Spleen (tissue), 11 donors: ENCODE results near the gene ESYT2. TPM values are rescaled to one million over a fixed set of nuclear protein-coding genes. Genes with fewer than 3 reads are reported as not detected.

Experiments
- DNase-seq: peaks from one replicate; pipeline ENCODE4 v3.0.0-alpha.2; 2020
- H3K27ac ChIP-seq, 8 donors: fragments of 200-600 bp; sonication (generic) in 7 of 8; 1 replicate in 4 of 8; 2 replicates in 4 of 8; pipeline versions ENCODE4 v1.5.0 to v1.8.0; 2016 to 2021; ENCODE audit warnings: inconsistent platforms in 4 of 8, mild to moderate bottlenecking in 4 of 8, moderate library complexity in 1 of 8
- H3K27me3 ChIP-seq, 7 donors: fragments of 200-600 bp; sonication (generic) in 6 of 7; replicated peaks in 1 of 7; 1 replicate in 4 of 7; 2 replicates in 3 of 7; pipeline versions ENCODE4 v1.5.0 to v1.8.0; 2016 to 2021; ENCODE audit warnings: inconsistent platforms in 3 of 7, mild to moderate bottlenecking in 1 of 7
- H3K36me3 ChIP-seq, 6 donors: fragments of 200-600 bp; sonication (generic) in 5 of 6; 1 replicate in 4 of 6; 2 replicates in 2 of 6; pipeline versions ENCODE4 v1.5.0 to v1.8.0; 2016 to 2021; ENCODE audit warnings: inconsistent platforms in 2 of 6
- H3K4me1 ChIP-seq, 6 donors: fragments of 200-600 bp; sonication (generic) in 5 of 6; 1 replicate in 3 of 6; 2 replicates in 3 of 6; pipeline versions ENCODE4 v1.5.0 to v1.8.0; 2016 to 2021; ENCODE audit warnings: inconsistent platforms in 3 of 6
- H3K4me3 ChIP-seq, 8 donors: fragments of 200-600 bp; sonication (generic) in 7 of 8; 1 replicate in 4 of 8; 2 replicates in 4 of 8; pipeline versions ENCODE4 v1.5.0 to v1.8.0; 2016 to 2021; ENCODE audit warnings: inconsistent platforms in 4 of 8, mild to moderate bottlenecking in 4 of 8, moderate library complexity in 2 of 8
- H3K9me3 ChIP-seq, 8 donors: fragments of 200-600 bp; sonication (generic) in 7 of 8; 1 replicate in 4 of 8; 2 replicates in 4 of 8; pipeline versions ENCODE4 v1.5.0 to v1.8.0; 2016 to 2021; ENCODE audit warnings: inconsistent platforms in 4 of 8
- POLR2A ChIP-seq, 3 donors: fragments of 450-650 bp; IDR thresholded peaks; one replicate each; pipeline ENCODE4 v1.5.1; 2017; ENCODE audit warnings: antibody characterized with exemption in 3 of 3, mild to moderate bottlenecking in 1 of 3
- POLR2AphosphoS5 ChIP-seq, 3 donors: sonication (generic); formaldehyde crosslinking; IDR thresholded peaks; one replicate each; pipeline ENCODE4 v1.5.1; 2017; ENCODE audit warnings: antibody characterized with exemption in 3 of 3
- WGBS, 5 donors: extraction: QIAGEN DNeasy Blood & Tissue Kit in 3 of 5; methylation state at CpG; one replicate each; pipeline versions ENCODE4 v1.1.5 to v1.1.7; 2013 to 2018; 5-methylcytosine and 5-hydroxymethylcytosine counted together
- intact Hi-C: fragments of 100-400 bp; cut with DNase I; formaldehyde crosslinking; loops from one replicate; pipeline ENCODE4 v1.15.0; 2023; ENCODE audit warnings: low total_unique reads
- polyA plus RNA-seq, 3 donors: library from polyadenylated mRNA; stranded (reverse); fragments of 200-250 nt; gene quantifications; one replicate each; pipeline ENCODE4 v1.2.1, GENCODE V29; 2013
- total RNA-seq, 7 donors: library from RNA; depleted of rRNA in 3 of 7; stranded (reverse); fragments of >200 nt in 3 of 7; fragmentation: NEBNext Ultra II Directional in 4 of 7; extraction: Animal tissue kit (Norgen Biotek cat#: 25700) in 4 of 7; gene quantifications; one replicate each; pipeline versions ENCODE4 v1.1.0 to v1.2.1, GENCODE V29; 2016 to 2021
- TF ChIP-seq, protein P1 (sequence below), 11 experiments: fragments of 200-600 bp in 7 of 11; fragments of 450-650 bp in 4 of 11; sonication (generic) in 4 of 11; IDR thresholded peaks in 8 of 11; conservative IDR thresholded peaks in 3 of 11; 1 replicate in 7 of 11; 2 replicates in 4 of 11; pipeline versions ENCODE4 v1.4.0 to v1.8.0; 2016 to 2021; ENCODE audit warnings: antibody characterized with exemption in 11 of 11, inconsistent platforms in 4 of 11, mild to moderate bottlenecking in 1 of 11
- donor health status: healthy with polysubstance abuse.
- donor health status: DM: no; HTN: no; CAD: no; lungs with moderate emphysema.
- donor health status: DM: no; HTN: no; CAD: no.
- donor health status: Bipolar disorder and iron deficiency.
- donor health status: healthy.
- donor health status: DM: no; HTN: no; CAD: no.
- donor health status: DM: yes; HTN: yes; CAD: no.

The ESYT2 gene
- total and polyA plus RNA-seq, 10 donors, result 6.6 to 61.0 (median 45.9) TPM

- H3K4me1 ChIP-seq, result no peaks in the 10 kb centered on the region
- DNase-seq, result no peak
- intact Hi-C loops, result no loop called here
- no peaks in the 10 kb centered on the region for H3K27me3 ChIP-seq
- TF ChIP-seq POLR2AphosphoS5 (IDR thresholded peaks at IDR 0.05) (no peak), POLR2A (IDR thresholded peaks at IDR 0.05) (no peak)
- TF ChIP-seq, protein P1, sequence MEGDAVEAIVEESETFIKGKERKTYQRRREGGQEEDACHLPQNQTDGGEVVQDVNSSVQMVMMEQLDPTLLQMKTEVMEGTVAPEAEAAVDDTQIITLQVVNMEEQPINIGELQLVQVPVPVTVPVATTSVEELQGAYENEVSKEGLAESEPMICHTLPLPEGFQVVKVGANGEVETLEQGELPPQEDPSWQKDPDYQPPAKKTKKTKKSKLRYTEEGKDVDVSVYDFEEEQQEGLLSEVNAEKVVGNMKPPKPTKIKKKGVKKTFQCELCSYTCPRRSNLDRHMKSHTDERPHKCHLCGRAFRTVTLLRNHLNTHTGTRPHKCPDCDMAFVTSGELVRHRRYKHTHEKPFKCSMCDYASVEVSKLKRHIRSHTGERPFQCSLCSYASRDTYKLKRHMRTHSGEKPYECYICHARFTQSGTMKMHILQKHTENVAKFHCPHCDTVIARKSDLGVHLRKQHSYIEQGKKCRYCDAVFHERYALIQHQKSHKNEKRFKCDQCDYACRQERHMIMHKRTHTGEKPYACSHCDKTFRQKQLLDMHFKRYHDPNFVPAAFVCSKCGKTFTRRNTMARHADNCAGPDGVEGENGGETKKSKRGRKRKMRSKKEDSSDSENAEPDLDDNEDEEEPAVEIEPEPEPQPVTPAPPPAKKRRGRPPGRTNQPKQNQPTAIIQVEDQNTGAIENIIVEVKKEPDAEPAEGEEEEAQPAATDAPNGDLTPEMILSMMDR (IDR thresholded peaks at IDR 0.05 in 8 of 11, conservative IDR thresholded peaks at IDR 0.05 in 3 of 11), result no peak
- no peaks in the 10 kb centered on the region for H3K9me3 ChIP-seq
- 51 to 88% (median 75%) methylated on average over 9 of the region's 9 CpGs for WGBS, 5 donors
- H3K27ac ChIP-seq, result no peak overlapping the region
- H3K4me3 ChIP-seq, result no peak overlapping the region
- H3K36me3 ChIP-seq, result no peaks in the 10 kb centered on the region
Observed at GRCh38 chr7:158720112-158720511, 109.2 kb downstream of the ESYT2 start.

- Histone ChIP-seq H3K27ac (no peak overlapping the region), H3K4me1 (peaks cover 0 to 6% (median 0%) of the 10 kb centered on the region in 6 donors), H3K9me3 (no peaks in the 10 kb centered on the region), H3K27me3 (no peaks in the 10 kb centered on the region), H3K36me3 (no peaks in the 10 kb centered on the region), H3K4me3 (no peak overlapping the region)
- no peak for DNase-seq
- no peak for TF ChIP-seq POLR2AphosphoS5 (IDR thresholded peaks at IDR 0.05)
- TF ChIP-seq, protein P1 (IDR thresholded peaks at IDR 0.05 in 8 of 11, conservative IDR thresholded peaks at IDR 0.05 in 3 of 11), result no peak
- TF ChIP-seq POLR2A (IDR thresholded peaks at IDR 0.05), result no peak
- 78 to 100% (median 88%) methylated on average over 1 of the region's 1 CpG for WGBS, 5 donors
- intact Hi-C loops, result no loop called here
Observed at GRCh38 chr7:158716802-158717201, 112.5 kb downstream of the ESYT2 start.

DNA sequence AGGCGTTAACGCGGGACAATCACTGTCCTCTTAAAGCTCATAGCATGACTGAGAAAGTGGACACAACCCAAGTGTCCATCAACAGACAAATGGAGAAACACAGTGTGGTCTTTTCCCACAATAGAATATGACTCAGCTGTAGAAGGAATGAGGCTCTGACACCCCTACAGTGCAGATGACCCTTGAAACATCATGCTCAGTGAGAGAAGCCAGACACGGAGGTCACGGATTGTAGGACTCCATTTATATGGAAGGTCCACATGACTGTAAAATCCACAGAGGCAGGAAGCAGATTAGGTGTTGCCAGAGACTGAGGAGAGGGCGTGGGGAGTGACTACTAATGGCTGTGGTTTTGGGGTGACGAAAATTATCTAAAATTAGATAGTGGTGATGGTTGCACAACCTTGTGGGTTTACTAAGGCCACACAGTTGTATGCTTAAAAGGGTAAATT lies 118.6 kb downstream of the ESYT2 start:
- Histone ChIP-seq H3K27ac (peak overlapping the region in 2 of 8 donors; percentile 55 to 62), H3K27me3 (no peaks in the 10 kb centered on the region), H3K36me3 (no peaks in the 10 kb centered on the region), H3K4me1 (peaks cover under 1 to 37% (median 5%) of the 10 kb centered on the region in 6 donors), H3K9me3 (peaks cover 0 to 15% (median 8%) of the 10 kb centered on the region in 8 donors), H3K4me3 (no peak overlapping the region)
- WGBS, 5 donors, result 51 to 68% (median 54%) methylated on average over 7 of the region's 7 CpGs
- TF ChIP-seq POLR2A (IDR thresholded peaks at IDR 0.05), result no peak
- TF ChIP-seq, protein P1 (IDR thresholded peaks at IDR 0.05 in 8 of 11, conservative IDR thresholded peaks at IDR 0.05 in 3 of 11), result no peak
- no peak for TF ChIP-seq POLR2AphosphoS5 (IDR thresholded peaks at IDR 0.05)
- DNase-seq, result no peak
- intact Hi-C loops, result no loop called here

DNA sequence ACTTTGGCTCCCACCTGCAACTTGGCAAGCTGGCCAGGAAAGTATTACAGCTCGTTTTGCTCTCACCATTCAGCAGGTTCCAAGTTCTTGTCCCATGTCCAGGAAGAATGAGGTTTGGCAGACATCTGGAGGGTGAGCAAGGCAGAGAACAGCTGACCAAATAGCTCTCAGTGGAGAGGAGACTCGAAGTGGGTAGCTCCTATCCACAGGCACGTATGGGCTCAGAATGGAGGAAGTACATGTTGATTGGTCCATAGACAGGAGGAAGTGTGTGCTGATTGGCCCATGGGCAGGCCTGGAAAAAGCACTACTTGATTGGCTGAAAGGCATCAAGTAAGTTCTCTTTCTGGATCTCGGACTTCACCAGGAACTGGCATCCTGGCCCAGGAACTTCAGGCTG lies 121.7 kb downstream of the ESYT2 start:
- Histone ChIP-seq H3K4me1 (peaks cover 5 to 63% (median 21%) of the 10 kb centered on the region in 6 donors), H3K9me3 (peaks cover 0 to 15% (median 8%) of the 10 kb centered on the region in 8 donors), H3K27me3 (no peaks in the 10 kb centered on the region), H3K27ac (no peak overlapping the region), H3K36me3 (no peaks in the 10 kb centered on the region), H3K4me3 (no peak overlapping the region)
- intact Hi-C loops, result no loop called here
- DNase-seq, result no peak
- 50 to 78% (median 74%) methylated on average over 4 of the region's 4 CpGs for WGBS, 5 donors
- TF ChIP-seq, protein P1 (IDR thresholded peaks at IDR 0.05 in 8 of 11, conservative IDR thresholded peaks at IDR 0.05 in 3 of 11), result no peak
- TF ChIP-seq POLR2A (IDR thresholded peaks at IDR 0.05) (no peak), POLR2AphosphoS5 (IDR thresholded peaks at IDR 0.05) (no peak)
